H9 (cell line): ENCODE measurements around the gene KLK11. TPM values are rescaled to one million over a fixed set of nuclear protein-coding genes. Genes with fewer than 3 reads are reported as not detected.

Experiments used
- DNase-seq: peaks from one replicate; pipeline ENCODE4 v3.0.0-alpha.2; 2017
- H2AFZ ChIP-seq: one replicate; pipeline ENCODE4 v1.6.1; 2013; ENCODE audit warnings: mild to moderate bottlenecking, low read length, control low read depth, moderate library complexity
- H2AK5ac ChIP-seq: 2 replicates; pipeline ENCODE4 v1.6.1; 2013; ENCODE audit warnings: low read length, control low read depth, mixed read lengths; ENCODE audit not compliant: insufficient read length
- H2BK120ac ChIP-seq: one replicate; pipeline ENCODE4 v1.6.1; 2013; ENCODE audit warnings: low read depth, mild to moderate bottlenecking, low read length, control low read depth, inconsistent platforms; ENCODE audit not compliant: poor library complexity, severe bottlenecking
- H2BK12ac ChIP-seq: 2 replicates; pipeline ENCODE4 v1.6.1; 2013; ENCODE audit warnings: low read length, control low read depth, mixed read lengths, low read depth; ENCODE audit not compliant: insufficient read length
- H2BK15ac ChIP-seq: 2 replicates; pipeline ENCODE4 v1.6.1; 2013; ENCODE audit warnings: low read depth, low read length, control low read depth
- H2BK20ac ChIP-seq: one replicate; pipeline ENCODE4 v1.6.1; 2013; ENCODE audit warnings: low read depth, mild to moderate bottlenecking, low read length, control low read depth, inconsistent platforms; ENCODE audit not compliant: poor library complexity, severe bottlenecking
- H2BK5ac ChIP-seq: 2 replicates; pipeline ENCODE4 v1.6.1; 2013; ENCODE audit warnings: low read length, control low read depth, mixed read lengths; ENCODE audit not compliant: insufficient read length
- H3K14ac ChIP-seq: 2 replicates; pipeline ENCODE4 v1.6.1; 2013; ENCODE audit warnings: low read length, control low read depth; ENCODE audit not compliant: insufficient read depth
- H3K18ac ChIP-seq: 2 replicates; pipeline ENCODE4 v1.6.1; 2013; ENCODE audit warnings: low read depth, mild to moderate bottlenecking, mixed read lengths, low read length, control low read depth; ENCODE audit not compliant: insufficient read length
- H3K23ac ChIP-seq: 2 replicates; pipeline ENCODE4 v1.6.1; 2013; ENCODE audit warnings: low read length, control low read depth, mixed read lengths, low read depth; ENCODE audit not compliant: insufficient read length
- H3K23me2 ChIP-seq: 2 replicates; pipeline ENCODE4 v1.6.1; 2013; ENCODE audit warnings: low read depth, mild to moderate bottlenecking, mixed read lengths, low read length, control low read depth; ENCODE audit not compliant: insufficient read length, poor library complexity, severe bottlenecking
- H3K27ac ChIP-seq: 2 replicates; pipeline ENCODE4 v1.5.1; 2013; ENCODE audit warnings: low read length, control low read depth, mixed read lengths, low read depth; ENCODE audit not compliant: insufficient read length
- H3K27me3 ChIP-seq: 2 replicates; pipeline ENCODE4 v1.6.1; 2013; ENCODE audit warnings: low read length, control low read depth, inconsistent platforms; ENCODE audit not compliant: insufficient read depth
- H3K4ac ChIP-seq: 2 replicates; pipeline ENCODE4 v1.6.1; 2013; ENCODE audit warnings: low read depth, mild to moderate bottlenecking, control low read depth, inconsistent platforms, low read length, moderate library complexity
- H3K4me1 ChIP-seq: 2 replicates; pipeline ENCODE4 v1.6.1; 2013; ENCODE audit warnings: low read length, control low read depth, inconsistent platforms; ENCODE audit not compliant: insufficient read depth
- H3K4me2 ChIP-seq: 2 replicates; pipeline ENCODE4 v1.6.1; 2013; ENCODE audit warnings: low read length, control low read depth, mixed read lengths; ENCODE audit not compliant: insufficient read length, insufficient read depth
- H3K56ac ChIP-seq: 2 replicates; pipeline ENCODE4 v1.6.1; 2013; ENCODE audit warnings: low read depth, mild to moderate bottlenecking, mixed read lengths, low read length, control low read depth; ENCODE audit not compliant: insufficient read length
- H3K79me1 ChIP-seq: 2 replicates; pipeline ENCODE4 v1.6.1; 2013; ENCODE audit warnings: low read depth, mild to moderate bottlenecking, moderate library complexity, low read length, control low read depth, inconsistent platforms; ENCODE audit not compliant: insufficient read depth, poor library complexity, severe bottlenecking
- H3K79me2 ChIP-seq: 2 replicates; pipeline ENCODE4 v1.6.1; 2013; ENCODE audit warnings: low read length, control low read depth, inconsistent platforms; ENCODE audit not compliant: insufficient read depth
- H3K9ac ChIP-seq: 2 replicates; pipeline ENCODE4 v1.6.1; 2013; ENCODE audit warnings: low read length, control low read depth, mixed read lengths; ENCODE audit not compliant: insufficient read length; ENCODE audit errors: extremely low read depth
- H3K9me3 ChIP-seq: one replicate; pipeline ENCODE4 v1.6.1; 2013; ENCODE audit warnings: low read depth, low read length, inconsistent platforms; ENCODE audit not compliant: control insufficient read depth
- H3T11ph ChIP-seq: one replicate; pipeline ENCODE4 v1.6.1; 2013; ENCODE audit warnings: mild to moderate bottlenecking, low read length, control low read depth, inconsistent platforms
- H4K20me1 ChIP-seq: one replicate; pipeline ENCODE4 v1.6.1; 2013; ENCODE audit not compliant: control insufficient read depth, insufficient read length, insufficient read depth
- H4K5ac ChIP-seq: 2 replicates; pipeline ENCODE4 v1.6.1; 2013; ENCODE audit warnings: low read depth, mild to moderate bottlenecking, mixed read lengths, low read length, control low read depth; ENCODE audit not compliant: insufficient read length
- H4K8ac ChIP-seq: replicated peaks from 2 replicates; pipeline ENCODE4 v1.6.1; 2013; ENCODE audit warnings: low read length, control low read depth, mixed read lengths, low read depth; ENCODE audit not compliant: insufficient read length
- H4K91ac ChIP-seq: 2 replicates; pipeline ENCODE4 v1.6.1; 2013; ENCODE audit warnings: low read depth, mild to moderate bottlenecking, moderate library complexity, mixed read lengths, low read length, control low read depth; ENCODE audit not compliant: insufficient read length
- H3K27ac Mint-ChIP-seq, 3 experiments: 2 replicates in 2 of 3; 3 replicates in 1 of 3; pipeline ENCODE4 v1.8.0; 2020 to 2021; ENCODE audit warnings: mixed read lengths in 3 of 3, mild to moderate bottlenecking in 1 of 3, moderate library complexity in 1 of 3
- H3K27me3 Mint-ChIP-seq: 2 replicates; pipeline ENCODE4 v1.8.0; 2021; ENCODE audit warnings: low read depth, mild to moderate bottlenecking, moderate library complexity, mixed read lengths
- H3K36me3 Mint-ChIP-seq, 3 experiments: 2 replicates in 2 of 3; 3 replicates in 1 of 3; pipeline ENCODE4 v1.8.0; 2020 to 2021; ENCODE audit warnings: low read depth in 3 of 3, mixed read lengths in 3 of 3; ENCODE audit not compliant: insufficient read depth in 1 of 3
- H3K4me1 Mint-ChIP-seq, 2 experiments: 2 replicates each; pipeline ENCODE4 v1.8.0; 2020; ENCODE audit warnings: mixed read lengths in 2 of 2
- H3K4me3 Mint-ChIP-seq, 2 experiments: 2 replicates in 1 of 2; 3 replicates in 1 of 2; pipeline ENCODE4 v1.8.0; 2020 to 2021; ENCODE audit warnings: mild to moderate bottlenecking in 2 of 2, mixed read lengths in 2 of 2, moderate library complexity in 1 of 2
- H3K9me3 Mint-ChIP-seq, 2 experiments: 2 replicates in 1 of 2; 3 replicates in 1 of 2; pipeline ENCODE4 v1.8.0; 2020; ENCODE audit warnings: mild to moderate bottlenecking in 2 of 2, mixed read lengths in 2 of 2, moderate library complexity in 1 of 2
- CTCF ChIP-seq: fragments of 200-600 bp; sonication (generic); conservative IDR thresholded peaks from 3 replicates; pipeline ENCODE4 v1.8.0; 2021; ENCODE audit warnings: antibody characterized with exemption, mild to moderate bottlenecking
- WGBS: extraction: QIAGEN DNeasy Blood & Tissue Kit; methylation state at CpG from one replicate; pipeline ENCODE4 v1.1.7; 2013; ENCODE audit warnings: missing lambda C conversion rate, low lambda C conversion rate, mixed read lengths; ENCODE audit not compliant: insufficient read length; ENCODE audit errors: extremely low coverage; 5-methylcytosine and 5-hydroxymethylcytosine counted together
- total RNA-seq: library from RNA; stranded (reverse); gene quantifications from 2 replicates; pipeline ENCODE4 v1.2.1, GENCODE V29; 2021

Gene KLK11
- total RNA-seq, 1 experiment from 2014 or later: not detected

GRCh38 chr19:51031880-51032225 is 5.4 kb upstream of the KLK11 start:
- peaks cover 22 to 34% of the 10 kb centered on the region in 2 experiments for H3K4me1 Mint-ChIP-seq
- no peak overlapping the region for H2AK5ac ChIP-seq
- no peak overlapping the region for H2BK12ac ChIP-seq
- no peak overlapping the region for H4K5ac ChIP-seq
- H3K27ac ChIP-seq: no peak overlapping the region
- no peaks in the 10 kb centered on the region; the same call in 1 of the 2 replicates for H3K4me1 ChIP-seq
- H3K27me3 ChIP-seq: no peaks in the 10 kb centered on the region
- no peak overlapping the region for H3K14ac ChIP-seq
- H3K9me3 ChIP-seq: no peaks in the 10 kb centered on the region
- H3K27ac Mint-ChIP-seq: no peak overlapping the region
- H3K23me2 ChIP-seq: no peaks in the 10 kb centered on the region
- no peak overlapping the region for H2BK20ac ChIP-seq
- H2BK5ac ChIP-seq: no peak overlapping the region
- H3K9ac ChIP-seq: no peak overlapping the region
- H3K4me3 Mint-ChIP-seq: no peak overlapping the region
- no peak for DNase-seq
- H3K9me3 Mint-ChIP-seq: no peaks in the 10 kb centered on the region; a peak in 1 of 5 replicates
- no peak for TF ChIP-seq CTCF
- no peaks in the 10 kb centered on the region for H3K36me3 Mint-ChIP-seq
- no CpG with 5 or more reads among the region's 28 CpGs for WGBS
- no peak overlapping the region for H3K18ac ChIP-seq
- no peaks in the 10 kb centered on the region for H3K79me1 ChIP-seq
- H3T11ph ChIP-seq: no peak overlapping the region
- no peak overlapping the region for H3K4ac ChIP-seq
- H2BK120ac ChIP-seq: no peak overlapping the region
- H3K79me2 ChIP-seq: no peaks in the 10 kb centered on the region
- H3K56ac ChIP-seq: no peak overlapping the region
- peaks cover 18% of the 10 kb centered on the region for H3K27me3 Mint-ChIP-seq
- H4K91ac ChIP-seq: no peak overlapping the region
- H2BK15ac ChIP-seq: no peak overlapping the region
- no peak overlapping the region for H2AFZ ChIP-seq
- no peak overlapping the region for H4K8ac ChIP-seq
- H3K4me2 ChIP-seq: no peak overlapping the region
- H3K23ac ChIP-seq: no peak overlapping the region
- no peaks in the 10 kb centered on the region for H4K20me1 ChIP-seq
